ENCODE measurements around the gene DPPA5. TPM values are rescaled to one million over a fixed set of nuclear protein-coding genes. Genes with fewer than 3 reads are reported as not detected.
"Not testable (repeated sequence)": the region's sequence is repeated elsewhere in the genome, so short reads cannot be mapped to it uniquely, and the experiment has no call there.

DPPA5 gene
- total and polyA plus RNA-seq, 2 experiments from 2014 or later, result 3.0 to 12.9 TPM

DNA sequence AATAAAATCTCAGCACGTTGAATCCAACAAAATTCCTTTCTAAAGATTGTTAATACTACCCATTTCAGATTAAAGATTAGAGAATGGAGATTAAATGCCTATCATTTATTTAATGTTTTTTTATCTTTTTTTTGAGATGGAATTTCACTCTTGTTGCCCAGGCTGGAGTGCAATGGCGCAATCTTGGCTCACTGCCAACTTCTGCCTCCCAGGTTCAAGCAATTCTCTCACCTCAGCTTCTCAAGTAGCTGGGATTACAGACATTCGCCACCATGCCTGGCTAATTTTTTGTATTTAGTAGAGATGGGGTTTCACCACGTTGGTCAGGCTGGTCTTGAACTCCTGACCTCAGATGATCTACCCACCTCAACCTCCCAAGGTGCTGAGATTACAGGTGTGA, 38.1 kb upstream of the DPPA5 start:
- not testable (repeated sequence) for H3K27ac Mint-ChIP-seq; H3K4me3 ChIP-seq; H3K9me3 Mint-ChIP-seq; H3F3A ChIP-seq (replicated peaks; ENCODE audit: low read depth); DNase-seq (ENCODE audit: low spot score); H3K27me3 Mint-ChIP-seq (ENCODE audit: insufficient read depth, low read depth, poor library complexity); H3K4me3 Mint-ChIP-seq; H3K36me3 Mint-ChIP-seq (ENCODE audit: low read depth); H3K4me2 ChIP-seq; H3K4me1 ChIP-seq (ENCODE audit: insufficient read depth); ATAC-seq; H3K27ac ChIP-seq (ENCODE audit: low read depth); H3K9me2 ChIP-seq (ENCODE audit: insufficient read depth); H3K27me3 ChIP-seq (ENCODE audit: insufficient read depth); H2AFZ ChIP-seq; H3K79me2 ChIP-seq (replicated peaks; ENCODE audit: insufficient read depth); H3K36me3 ChIP-seq (ENCODE audit: insufficient read depth); H4K20me1 ChIP-seq (replicated peaks; ENCODE audit: insufficient read depth)
- peaks cover 10% of the 10 kb centered on the region; the same call in 2 of the 3 replicates for H3K4me1 Mint-ChIP-seq

DNA sequence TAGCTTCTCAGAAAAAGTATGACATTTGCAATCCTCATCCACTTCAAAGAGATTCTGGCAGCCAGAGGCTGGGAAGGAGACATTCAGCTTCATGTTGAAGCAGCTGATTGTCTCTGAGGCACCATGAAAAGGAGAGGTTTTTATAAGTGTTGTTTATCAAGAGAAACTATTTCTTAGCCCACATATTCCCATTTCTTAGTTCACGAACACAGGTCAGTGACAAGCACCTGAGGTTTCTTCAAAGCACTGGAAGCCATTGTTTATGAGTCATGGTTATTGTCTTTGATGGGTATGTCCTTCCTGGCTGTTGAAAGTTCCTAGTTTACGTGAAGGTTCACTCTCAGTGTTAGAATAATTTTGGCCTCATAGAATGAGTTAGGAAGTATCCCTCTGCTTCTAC, 37.6 kb upstream of the DPPA5 start:
- H3K27ac Mint-ChIP-seq, result no peak overlapping the region
- TF ChIP-seq, protein P1, sequence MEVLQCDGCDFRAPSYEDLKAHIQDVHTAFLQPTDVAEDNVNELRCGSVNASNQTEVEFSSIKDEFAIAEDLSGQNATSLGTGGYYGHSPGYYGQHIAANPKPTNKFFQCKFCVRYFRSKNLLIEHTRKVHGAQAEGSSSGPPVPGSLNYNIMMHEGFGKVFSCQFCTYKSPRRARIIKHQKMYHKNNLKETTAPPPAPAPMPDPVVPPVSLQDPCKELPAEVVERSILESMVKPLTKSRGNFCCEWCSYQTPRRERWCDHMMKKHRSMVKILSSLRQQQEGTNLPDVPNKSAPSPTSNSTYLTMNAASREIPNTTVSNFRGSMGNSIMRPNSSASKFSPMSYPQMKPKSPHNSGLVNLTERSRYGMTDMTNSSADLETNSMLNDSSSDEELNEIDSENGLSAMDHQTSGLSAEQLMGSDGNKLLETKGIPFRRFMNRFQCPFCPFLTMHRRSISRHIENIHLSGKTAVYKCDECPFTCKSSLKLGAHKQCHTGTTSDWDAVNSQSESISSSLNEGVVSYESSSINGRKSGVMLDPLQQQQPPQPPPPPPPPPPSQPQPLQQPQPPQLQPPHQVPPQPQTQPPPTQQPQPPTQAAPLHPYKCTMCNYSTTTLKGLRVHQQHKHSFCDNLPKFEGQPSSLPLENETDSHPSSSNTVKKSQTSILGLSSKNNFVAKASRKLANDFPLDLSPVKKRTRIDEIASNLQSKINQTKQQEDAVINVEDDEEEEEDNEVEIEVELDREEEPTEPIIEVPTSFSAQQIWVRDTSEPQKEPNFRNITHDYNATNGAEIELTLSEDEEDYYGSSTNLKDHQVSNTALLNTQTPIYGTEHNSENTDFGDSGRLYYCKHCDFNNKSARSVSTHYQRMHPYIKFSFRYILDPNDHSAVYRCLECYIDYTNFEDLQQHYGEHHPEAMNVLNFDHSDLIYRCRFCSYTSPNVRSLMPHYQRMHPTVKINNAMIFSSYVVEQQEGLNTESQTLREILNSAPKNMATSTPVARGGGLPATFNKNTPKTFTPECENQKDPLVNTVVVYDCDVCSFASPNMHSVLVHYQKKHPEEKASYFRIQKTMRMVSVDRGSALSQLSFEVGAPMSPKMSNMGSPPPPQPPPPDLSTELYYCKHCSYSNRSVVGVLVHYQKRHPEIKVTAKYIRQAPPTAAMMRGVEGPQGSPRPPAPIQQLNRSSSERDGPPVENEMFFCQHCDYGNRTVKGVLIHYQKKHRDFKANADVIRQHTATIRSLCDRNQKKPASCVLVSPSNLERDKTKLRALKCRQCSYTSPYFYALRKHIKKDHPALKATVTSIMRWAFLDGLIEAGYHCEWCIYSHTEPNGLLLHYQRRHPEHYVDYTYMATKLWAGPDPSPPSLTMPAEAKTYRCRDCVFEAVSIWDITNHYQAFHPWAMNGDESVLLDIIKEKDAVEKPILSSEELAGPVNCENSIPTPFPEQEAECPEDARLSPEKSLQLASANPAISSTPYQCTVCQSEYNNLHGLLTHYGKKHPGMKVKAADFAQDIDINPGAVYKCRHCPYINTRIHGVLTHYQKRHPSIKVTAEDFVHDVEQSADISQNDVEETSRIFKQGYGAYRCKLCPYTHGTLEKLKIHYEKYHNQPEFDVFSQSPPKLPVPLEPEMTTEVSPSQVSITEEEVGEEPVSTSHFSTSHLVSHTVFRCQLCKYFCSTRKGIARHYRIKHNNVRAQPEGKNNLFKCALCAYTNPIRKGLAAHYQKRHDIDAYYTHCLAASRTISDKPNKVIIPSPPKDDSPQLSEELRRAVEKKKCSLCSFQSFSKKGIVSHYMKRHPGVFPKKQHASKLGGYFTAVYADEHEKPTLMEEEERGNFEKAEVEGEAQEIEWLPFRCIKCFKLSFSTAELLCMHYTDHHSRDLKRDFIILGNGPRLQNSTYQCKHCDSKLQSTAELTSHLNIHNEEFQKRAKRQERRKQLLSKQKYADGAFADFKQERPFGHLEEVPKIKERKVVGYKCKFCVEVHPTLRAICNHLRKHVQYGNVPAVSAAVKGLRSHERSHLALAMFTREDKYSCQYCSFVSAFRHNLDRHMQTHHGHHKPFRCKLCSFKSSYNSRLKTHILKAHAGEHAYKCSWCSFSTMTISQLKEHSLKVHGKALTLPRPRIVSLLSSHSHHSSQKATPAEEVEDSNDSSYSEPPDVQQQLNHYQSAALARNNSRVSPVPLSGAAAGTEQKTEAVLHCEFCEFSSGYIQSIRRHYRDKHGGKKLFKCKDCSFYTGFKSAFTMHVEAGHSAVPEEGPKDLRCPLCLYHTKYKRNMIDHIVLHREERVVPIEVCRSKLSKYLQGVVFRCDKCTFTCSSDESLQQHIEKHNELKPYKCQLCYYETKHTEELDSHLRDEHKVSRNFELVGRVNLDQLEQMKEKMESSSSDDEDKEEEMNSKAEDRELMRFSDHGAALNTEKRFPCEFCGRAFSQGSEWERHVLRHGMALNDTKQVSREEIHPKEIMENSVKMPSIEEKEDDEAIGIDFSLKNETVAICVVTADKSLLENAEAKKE (CRISPR knock-in tag; IDR thresholded peaks at IDR 0.05), result no peak
- TF ChIP-seq POLR2AphosphoS5 (IDR thresholded peaks at IDR 0.05; ENCODE audit: low read depth), result no peak
- TF ChIP-seq ZNF114 (CRISPR knock-in tag; IDR thresholded peaks at IDR 0.05), result no peak
- TF ChIP-seq JUNB (IDR thresholded peaks at IDR 0.05; ENCODE audit: unreplicated experiment), result no peak
- TF ChIP-seq EZH2phosphoT487 (IDR thresholded peaks at IDR 0.05; ENCODE audit: unreplicated experiment), result no peak
- no peak for TF ChIP-seq EZH2 (IDR thresholded peaks at IDR 0.05; ENCODE audit: low read depth, unreplicated experiment)
- TF ChIP-seq, protein P2, sequence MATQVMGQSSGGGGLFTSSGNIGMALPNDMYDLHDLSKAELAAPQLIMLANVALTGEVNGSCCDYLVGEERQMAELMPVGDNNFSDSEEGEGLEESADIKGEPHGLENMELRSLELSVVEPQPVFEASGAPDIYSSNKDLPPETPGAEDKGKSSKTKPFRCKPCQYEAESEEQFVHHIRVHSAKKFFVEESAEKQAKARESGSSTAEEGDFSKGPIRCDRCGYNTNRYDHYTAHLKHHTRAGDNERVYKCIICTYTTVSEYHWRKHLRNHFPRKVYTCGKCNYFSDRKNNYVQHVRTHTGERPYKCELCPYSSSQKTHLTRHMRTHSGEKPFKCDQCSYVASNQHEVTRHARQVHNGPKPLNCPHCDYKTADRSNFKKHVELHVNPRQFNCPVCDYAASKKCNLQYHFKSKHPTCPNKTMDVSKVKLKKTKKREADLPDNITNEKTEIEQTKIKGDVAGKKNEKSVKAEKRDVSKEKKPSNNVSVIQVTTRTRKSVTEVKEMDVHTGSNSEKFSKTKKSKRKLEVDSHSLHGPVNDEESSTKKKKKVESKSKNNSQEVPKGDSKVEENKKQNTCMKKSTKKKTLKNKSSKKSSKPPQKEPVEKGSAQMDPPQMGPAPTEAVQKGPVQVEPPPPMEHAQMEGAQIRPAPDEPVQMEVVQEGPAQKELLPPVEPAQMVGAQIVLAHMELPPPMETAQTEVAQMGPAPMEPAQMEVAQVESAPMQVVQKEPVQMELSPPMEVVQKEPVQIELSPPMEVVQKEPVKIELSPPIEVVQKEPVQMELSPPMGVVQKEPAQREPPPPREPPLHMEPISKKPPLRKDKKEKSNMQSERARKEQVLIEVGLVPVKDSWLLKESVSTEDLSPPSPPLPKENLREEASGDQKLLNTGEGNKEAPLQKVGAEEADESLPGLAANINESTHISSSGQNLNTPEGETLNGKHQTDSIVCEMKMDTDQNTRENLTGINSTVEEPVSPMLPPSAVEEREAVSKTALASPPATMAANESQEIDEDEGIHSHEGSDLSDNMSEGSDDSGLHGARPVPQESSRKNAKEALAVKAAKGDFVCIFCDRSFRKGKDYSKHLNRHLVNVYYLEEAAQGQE (IDR thresholded peaks at IDR 0.05; ENCODE audit: unreplicated experiment), result no peak
- no peak for TF ChIP-seq CREB1 (CRISPR knock-in tag; IDR thresholded peaks at IDR 0.05; ENCODE audit: low read depth)
- H4K20me1 ChIP-seq (replicated peaks; ENCODE audit: insufficient read depth), result no peaks in the 10 kb centered on the region
- H3K9me2 ChIP-seq (ENCODE audit: insufficient read depth), result no peaks in the 10 kb centered on the region
- H3K9me3 Mint-ChIP-seq, result no peaks in the 10 kb centered on the region; the same call in 2 of the 3 replicates
- DNase-seq (ENCODE audit: low spot score) (no peak), ATAC-seq (no peak)
- H3K4me3 ChIP-seq, result no peak overlapping the region
- no peak overlapping the region for H3K27ac ChIP-seq (ENCODE audit: low read depth)
- H3K27me3 ChIP-seq (ENCODE audit: insufficient read depth), result peaks cover 4% of the 10 kb centered on the region; the same call in 1 of the 2 replicates
- H3K4me1 Mint-ChIP-seq, result peaks cover 10% of the 10 kb centered on the region; the same call in 2 of the 3 replicates
- H3K4me3 Mint-ChIP-seq, result no peak overlapping the region
- H3K27me3 Mint-ChIP-seq (ENCODE audit: insufficient read depth, low read depth, poor library complexity), result peaks cover 2% of the 10 kb centered on the region
- no peaks in the 10 kb centered on the region for H3K36me3 Mint-ChIP-seq (ENCODE audit: low read depth)
- 0 out of 2 replicates have a peak, but pooled peaks cover 9% of the 10 kb centered on the region for H3F3A ChIP-seq (replicated peaks; ENCODE audit: low read depth)
- H3K36me3 ChIP-seq (ENCODE audit: insufficient read depth), result no peaks in the 10 kb centered on the region
- H3K4me2 ChIP-seq, result no peak overlapping the region
- H2AFZ ChIP-seq, result no peak overlapping the region
- H3K79me2 ChIP-seq (replicated peaks; ENCODE audit: insufficient read depth), result no peaks in the 10 kb centered on the region
- H3K4me1 ChIP-seq (ENCODE audit: insufficient read depth), result peaks cover 8% of the 10 kb centered on the region
